SK-N-SH treated with all-trans-retinoic acid at 6 μM for 48 hours (cell line): Measurements from ENCODE around the gene C2CD4D.

Source experiments
- ARNTL ChIP-seq: fragments of 450-650 bp; formaldehyde crosslinking; IDR thresholded peaks from 2 replicates; pipeline ENCODE4 v1.5.0; 2020; ENCODE audit warnings: low read depth, mild to moderate bottlenecking, moderate library complexity, borderline replicate concordance
- CSRNP3 ChIP-seq: fragments of 250-450 bp; sonication (Bioruptor Pico); IDR thresholded peaks from 2 replicates; pipeline ENCODE4 v1.5.1; 2021; ENCODE audit warnings: mild to moderate bottlenecking, moderate library complexity
- PATZ1 ChIP-seq: fragments of 250-450 bp; sonication (Bioruptor Pico); IDR thresholded peaks from 2 replicates; pipeline ENCODE4 v1.8.0; 2020; ENCODE audit warnings: mild to moderate bottlenecking, moderate library complexity, borderline replicate concordance
- TOX ChIP-seq: fragments of 250-450 bp; sonication (Bioruptor Pico); IDR thresholded peaks from 2 replicates; pipeline ENCODE4 v1.8.0; 2021; ENCODE audit warnings: mild to moderate bottlenecking, moderate library complexity, borderline replicate concordance

GRCh38 chr1:151881479-151881878 is 41.9 kb upstream of the C2CD4D start:
- no peak for TF ChIP-seq ARNTL (CRISPR knock-in tag)
- no peak for TF ChIP-seq PATZ1
- no peak for TF ChIP-seq TOX (CRISPR knock-in tag)
- TF ChIP-seq CSRNP3: no peak
